Measurements from ENCODE around the gene CPT1B.

- no peak for TF ChIP-seq POLR2AphosphoS5 (IDR thresholded peaks at IDR 0.05; ENCODE audit: low read depth, low read length)
- no peak for TF ChIP-seq CBX8 (IDR thresholded peaks at IDR 0.05; ENCODE audit: borderline replicate concordance, low read depth, low read length)
- no peak for TF ChIP-seq JUN (IDR thresholded peaks at IDR 0.05; ENCODE audit: low read depth, low read length)
- TF ChIP-seq CTCF (IDR thresholded peaks at IDR 0.05; ENCODE audit: control extremely low read depth in 1 of 3, insufficient read depth in 1 of 3, low read depth in 1 of 3, low read length in 3 of 3), result no peak
Observed at GRCh38 chr22:50599816-50600455, 21.7 kb upstream of the CPT1B start.
